Measurements from ENCODE around the gene TRIM17. TPM values are rescaled to one million over a fixed set of nuclear protein-coding genes. Genes with fewer than 3 reads are reported as not detected.

The TRIM17 gene
- polyA plus RNA-seq, 1 experiment = 0.16 TPM

DNA sequence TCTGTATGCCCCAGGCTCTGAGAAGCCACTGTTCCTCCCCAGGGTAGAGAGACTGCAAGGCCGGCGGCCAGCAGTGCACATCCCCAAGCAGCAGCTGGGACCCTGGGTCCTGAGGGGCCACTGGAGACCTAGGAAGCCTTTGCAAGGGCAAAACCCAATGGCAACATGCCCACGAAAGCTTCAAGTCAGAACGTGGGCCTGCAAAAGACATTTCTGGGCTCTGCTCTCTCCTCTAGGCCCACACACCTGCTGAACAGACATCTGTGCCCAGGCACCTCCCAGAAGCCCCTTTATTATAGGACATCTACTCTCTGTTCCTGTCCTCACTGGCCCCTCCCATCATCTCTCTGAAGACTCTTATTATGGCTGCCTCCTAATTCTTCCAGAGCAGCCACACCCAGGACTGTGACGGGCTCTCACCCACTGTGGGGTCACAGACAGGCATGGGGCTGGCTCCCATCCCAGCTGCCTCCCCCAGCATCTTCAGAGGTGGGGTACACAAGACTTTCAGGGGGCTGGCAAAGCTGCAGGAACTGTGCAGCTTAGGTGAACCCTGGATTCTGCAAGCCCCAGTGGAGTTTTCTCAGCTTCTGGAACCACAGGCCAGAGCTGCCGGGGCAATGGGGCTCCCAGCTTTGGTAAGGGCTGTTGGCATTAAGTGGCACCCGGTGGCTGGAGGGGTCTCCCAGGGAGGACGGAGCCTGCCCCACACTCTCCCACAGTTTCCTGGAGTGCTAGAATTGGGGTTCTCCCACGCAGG lies 22.7 kb downstream of the TRIM17 start:
- Histone ChIP-seq H3K27ac (ENCODE audit: low read depth, low read length) (peak overlapping the region; percentile 74), H3K27me3 (ENCODE audit: control insufficient read depth, insufficient read depth, low read length) (no peaks in the 10 kb centered on the region), H3K9me3 (ENCODE audit: control insufficient read depth, insufficient read depth, low read length) (no peaks in the 10 kb centered on the region; the same call in 1 of the 2 replicates), H3K4me3 (ENCODE audit: low read depth, low read length) (no peak overlapping the region)
- POLR2A ChIA-PET = interaction anchor here (0.7 to 1.3 kb wide), 4 partner anchors 13 to 229 kb away, joined by 3 to 19 read pairs (median 4); partner anchors contain the start of gene TRIM11
- TF ChIP-seq, protein P1, sequence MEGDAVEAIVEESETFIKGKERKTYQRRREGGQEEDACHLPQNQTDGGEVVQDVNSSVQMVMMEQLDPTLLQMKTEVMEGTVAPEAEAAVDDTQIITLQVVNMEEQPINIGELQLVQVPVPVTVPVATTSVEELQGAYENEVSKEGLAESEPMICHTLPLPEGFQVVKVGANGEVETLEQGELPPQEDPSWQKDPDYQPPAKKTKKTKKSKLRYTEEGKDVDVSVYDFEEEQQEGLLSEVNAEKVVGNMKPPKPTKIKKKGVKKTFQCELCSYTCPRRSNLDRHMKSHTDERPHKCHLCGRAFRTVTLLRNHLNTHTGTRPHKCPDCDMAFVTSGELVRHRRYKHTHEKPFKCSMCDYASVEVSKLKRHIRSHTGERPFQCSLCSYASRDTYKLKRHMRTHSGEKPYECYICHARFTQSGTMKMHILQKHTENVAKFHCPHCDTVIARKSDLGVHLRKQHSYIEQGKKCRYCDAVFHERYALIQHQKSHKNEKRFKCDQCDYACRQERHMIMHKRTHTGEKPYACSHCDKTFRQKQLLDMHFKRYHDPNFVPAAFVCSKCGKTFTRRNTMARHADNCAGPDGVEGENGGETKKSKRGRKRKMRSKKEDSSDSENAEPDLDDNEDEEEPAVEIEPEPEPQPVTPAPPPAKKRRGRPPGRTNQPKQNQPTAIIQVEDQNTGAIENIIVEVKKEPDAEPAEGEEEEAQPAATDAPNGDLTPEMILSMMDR (IDR thresholded peaks at IDR 0.05; ENCODE audit: low read depth, low read length) = no peak
- CTCF ChIA-PET = interaction anchor here (1.1 to 1.8 kb wide), 9 partner anchors 9 to 394 kb away, joined by 3 to 27 read pairs (median 3); partner anchors contain the start of gene IBA57
- no peak for DNase-seq (ENCODE audit: low read depth, low spot score)

DNA sequence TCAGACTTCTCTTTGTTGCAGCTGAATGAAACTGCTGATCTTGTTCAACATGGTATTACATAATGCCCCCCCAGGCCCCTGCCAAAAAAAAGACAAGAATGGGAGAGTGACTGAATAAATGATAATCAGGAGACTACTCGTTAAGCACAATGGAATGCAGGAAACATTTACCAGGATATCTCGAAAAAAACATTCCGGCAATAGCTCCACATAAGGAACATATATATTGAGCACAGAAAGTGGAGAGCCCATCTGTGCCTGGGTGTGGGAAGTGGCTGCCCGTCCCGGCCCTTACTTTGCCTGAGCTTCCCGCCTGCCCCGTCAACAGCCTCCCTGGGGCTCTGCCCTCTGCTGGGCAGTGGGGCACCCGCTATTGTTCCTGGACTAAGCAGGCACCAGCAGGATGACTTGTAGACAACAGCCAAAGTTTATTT lies 23.4 kb downstream of the TRIM17 start:
- CTCF ChIA-PET = interaction anchor here (0.6 to 1.8 kb wide), 12 partner anchors 8 to 394 kb away, joined by 3 to 27 read pairs (median 3); partner anchors contain the start of gene IBA57
- no peaks in the 10 kb centered on the region; the same call in 1 of the 2 replicates for H3K9me3 ChIP-seq (ENCODE audit: control insufficient read depth, insufficient read depth, low read length)
- peak overlapping the region; percentile 74 for H3K27ac ChIP-seq (ENCODE audit: low read depth, low read length)
- no peak overlapping the region for H3K4me3 ChIP-seq (ENCODE audit: low read depth, low read length)
- peak; percentile 32 for DNase-seq (ENCODE audit: low read depth, low spot score)
- no peaks in the 10 kb centered on the region for H3K27me3 ChIP-seq (ENCODE audit: control insufficient read depth, insufficient read depth, low read length)
- POLR2A ChIA-PET = interaction anchor here (0.6 to 1.3 kb wide), 6 partner anchors 14 to 228 kb away, joined by 3 to 19 read pairs (median 5); partner anchors contain the start of gene TRIM11
- TF ChIP-seq, protein P1 (IDR thresholded peaks at IDR 0.05; ENCODE audit: low read depth, low read length) = peak; percentile 61

DNA sequence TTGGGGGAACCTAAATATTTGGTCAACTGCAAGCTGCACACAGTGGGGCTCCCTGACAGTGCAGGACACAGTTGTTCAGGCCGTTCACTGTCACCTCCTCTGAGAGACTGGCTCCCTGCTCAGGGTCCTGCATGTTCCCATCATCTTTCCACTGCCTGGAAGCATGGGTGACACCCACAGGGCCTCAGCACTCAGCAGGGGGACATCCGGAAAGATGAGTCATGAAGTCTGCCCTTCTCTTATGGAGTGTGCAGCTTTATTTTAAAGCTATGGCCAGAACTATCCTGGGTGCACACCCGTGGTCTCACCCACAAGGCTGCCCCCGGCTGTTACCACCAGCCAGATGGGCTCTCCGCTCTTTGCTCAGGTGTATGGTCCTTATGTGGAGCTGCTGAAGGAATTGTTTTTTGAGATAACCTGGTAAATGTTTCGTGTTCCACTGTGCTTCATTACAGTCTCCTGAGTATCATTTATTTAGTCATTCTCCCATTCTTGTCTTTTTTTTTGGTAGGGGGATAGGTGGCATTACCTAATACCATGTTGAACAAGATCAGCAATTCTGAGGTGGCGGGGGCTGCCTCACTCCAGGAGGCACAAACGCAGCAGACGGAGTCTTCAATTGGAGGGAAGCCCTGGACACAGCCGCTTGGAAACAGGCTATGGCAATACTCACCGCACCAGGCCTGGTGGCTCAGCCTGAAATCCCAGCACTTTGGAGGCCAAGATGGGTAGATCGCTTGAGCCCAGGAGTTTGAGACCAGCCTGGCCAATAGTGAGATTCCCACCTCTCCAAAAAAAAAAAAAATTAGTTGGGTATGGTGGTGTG lies 24.3 kb downstream of the TRIM17 start:
- ChIA-PET CTCF (interaction anchor here (1.3 to 1.8 kb wide), 5 partner anchors 12 to 226 kb away, joined by 3 to 27 read pairs (median 6); partner anchors contain the start of gene IBA57), POLR2A (interaction anchor here (1.2 to 1.3 kb wide), 2 partner anchors 15 to 66 kb away, joined by 6 to 19 read pairs; partner anchors contain the start of gene TRIM11)
- no peaks in the 10 kb centered on the region; the same call in 1 of the 2 replicates for H3K9me3 ChIP-seq (ENCODE audit: control insufficient read depth, insufficient read depth, low read length)
- peak overlapping the region; percentile 25 for H3K27ac ChIP-seq (ENCODE audit: low read depth, low read length)
- no peak overlapping the region for H3K4me3 ChIP-seq (ENCODE audit: low read depth, low read length)
- no peak for DNase-seq (ENCODE audit: low read depth, low spot score)
- TF ChIP-seq, protein P1 (IDR thresholded peaks at IDR 0.05; ENCODE audit: low read depth, low read length) = no peak
- no peaks in the 10 kb centered on the region for H3K27me3 ChIP-seq (ENCODE audit: control insufficient read depth, insufficient read depth, low read length)

DNA sequence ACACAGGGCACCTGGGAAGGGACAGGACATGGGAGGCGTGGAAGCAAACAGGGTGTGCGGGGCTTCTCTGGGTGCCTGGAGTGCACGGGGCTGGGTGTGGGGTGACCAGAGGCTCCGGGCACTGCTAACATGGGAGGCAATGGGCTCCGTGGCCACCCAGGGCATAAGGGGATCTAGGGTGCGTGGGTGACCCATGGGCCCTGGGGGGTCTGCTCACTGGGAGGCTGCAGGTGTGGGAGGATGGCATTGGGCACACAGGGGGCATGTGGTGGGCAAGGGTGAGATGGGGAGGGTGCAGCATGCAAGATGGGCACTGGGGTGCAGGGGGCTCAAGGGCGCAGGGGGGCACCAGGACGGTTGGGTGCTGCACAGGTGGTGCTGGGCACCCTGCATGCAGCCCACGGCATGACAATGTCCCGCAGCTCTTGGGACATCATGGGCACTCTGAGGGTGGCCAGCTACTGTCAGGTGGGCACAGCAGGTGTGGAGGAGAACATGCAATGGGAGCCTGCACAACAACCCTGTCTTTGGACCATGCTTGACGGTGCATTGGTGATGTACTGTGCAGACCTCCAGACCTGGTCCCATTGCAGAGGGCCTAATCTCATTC lies 25.1 kb downstream of the TRIM17 start:
- POLR2A ChIA-PET = no interaction called here
- DNase-seq (ENCODE audit: low read depth, low spot score) = no peak
- TF ChIP-seq, protein P1 (IDR thresholded peaks at IDR 0.05; ENCODE audit: low read depth, low read length) = no peak
- Histone ChIP-seq H3K27me3 (ENCODE audit: control insufficient read depth, insufficient read depth, low read length) (no peaks in the 10 kb centered on the region), H3K9me3 (ENCODE audit: control insufficient read depth, insufficient read depth, low read length) (no peaks in the 10 kb centered on the region; the same call in 1 of the 2 replicates), H3K27ac (ENCODE audit: low read depth, low read length) (no peak overlapping the region), H3K4me3 (ENCODE audit: low read depth, low read length) (no peak overlapping the region)
- CTCF ChIA-PET = no interaction called here
